HepG2 (cell line): Measurements from ENCODE around the gene MLXIPL. TPM values are rescaled to one million over a fixed set of nuclear protein-coding genes. Genes with fewer than 3 reads are reported as not detected.
A peak's percentile ranks its signal among the peaks of the same experiment; 100 is the strongest.

Experiments used
- ATF7-NPFF ChIP-seq: sonication (generic); formaldehyde crosslinking; IDR thresholded peaks from 2 replicates; pipeline ENCODE4 v1.8.1; 2023; ENCODE audit warnings: mild to moderate bottlenecking, low read depth, missing genetic modification reagents, moderate library complexity
- CBX5 ChIP-seq: sonication (generic); formaldehyde crosslinking; IDR thresholded peaks from 2 replicates; pipeline ENCODE4 v1.4.0; 2020; ENCODE audit warnings: missing genetic modification reagents, borderline replicate concordance
- CCDC6 ChIP-seq: sonication (generic); formaldehyde crosslinking; IDR thresholded peaks from 2 replicates; pipeline ENCODE4 v1.8.1; 2022; ENCODE audit warnings: mild to moderate bottlenecking, missing genetic modification reagents, moderate library complexity
- DR1 ChIP-seq: sonication (generic); formaldehyde crosslinking; IDR thresholded peaks from 2 replicates; pipeline ENCODE4 v1.8.0; 2021; ENCODE audit warnings: mild to moderate bottlenecking, missing genetic modification reagents, inconsistent platforms
- ISL2 ChIP-seq: sonication (generic); formaldehyde crosslinking; IDR thresholded peaks from 2 replicates; pipeline ENCODE4 v1.5.0; 2020; ENCODE audit warnings: missing genetic modification reagents
- KAT8 ChIP-seq: IDR thresholded peaks from 2 replicates; pipeline ENCODE4 v1.6.1; 2016; ENCODE audit warnings: missing genetic modification reagents, missing compliant biosample characterization
- KDM5B ChIP-seq: sonication (generic); formaldehyde crosslinking; IDR thresholded peaks from 2 replicates; pipeline ENCODE4 v1.4.0; 2020; ENCODE audit warnings: missing genetic modification reagents, mild to moderate bottlenecking, borderline replicate concordance
- KLF16 ChIP-seq, 2 experiments: sonication (generic) in 1 of 2; formaldehyde crosslinking in 1 of 2; IDR thresholded peaks; 2 replicates each; pipeline versions ENCODE4 v1.6.1 to v1.8.0; 2016 to 2023; ENCODE audit warnings: missing genetic modification reagents in 2 of 2, missing compliant biosample characterization in 1 of 2
- KLF9 ChIP-seq: IDR thresholded peaks from 2 replicates; pipeline ENCODE4 v1.6.1; 2016; ENCODE audit warnings: low read depth
- MED1 ChIP-seq: sonication (generic); formaldehyde crosslinking; IDR thresholded peaks from 2 replicates; pipeline ENCODE4 v1.4.0; 2020; ENCODE audit warnings: missing genetic modification reagents
- PHF8 ChIP-seq: sonication (generic); formaldehyde crosslinking; IDR thresholded peaks from 2 replicates; pipeline ENCODE4 v1.5.0; 2020; ENCODE audit warnings: missing genetic modification reagents
- TBX2 ChIP-seq: sonication (generic); formaldehyde crosslinking; IDR thresholded peaks from 2 replicates; pipeline ENCODE4 v1.5.0; 2020; ENCODE audit warnings: missing genetic modification reagents, mild to moderate bottlenecking, borderline replicate concordance
- ZFAT ChIP-seq: sonication (generic); formaldehyde crosslinking; conservative IDR thresholded peaks from 2 replicates; pipeline ENCODE4 v1.8.1; 2023; ENCODE audit warnings: missing genetic modification reagents, inconsistent platforms
- ZFY ChIP-seq: sonication (generic); formaldehyde crosslinking; IDR thresholded peaks from 2 replicates; pipeline ENCODE4 v1.4.0; 2020; ENCODE audit warnings: missing genetic modification reagents
- ZMAT3 ChIP-seq: sonication (generic); formaldehyde crosslinking; conservative IDR thresholded peaks from 2 replicates; pipeline ENCODE4 v1.7.0; 2021; ENCODE audit warnings: missing genetic modification reagents
- ZNF335 ChIP-seq: sonication (generic); formaldehyde crosslinking; IDR thresholded peaks from 2 replicates; pipeline ENCODE4 v1.4.0; 2020; ENCODE audit warnings: missing genetic modification reagents
- ZNF34 ChIP-seq: sonication (generic); formaldehyde crosslinking; IDR thresholded peaks from 2 replicates; pipeline ENCODE4 v1.4.0; 2020; ENCODE audit warnings: mild to moderate bottlenecking, missing genetic modification reagents, borderline replicate concordance
- ZNF597 ChIP-seq: sonication (generic); formaldehyde crosslinking; IDR thresholded peaks from 2 replicates; pipeline ENCODE4 v1.5.0; 2020; ENCODE audit warnings: missing genetic modification reagents
- ZNF768 ChIP-seq: sonication (generic); formaldehyde crosslinking; IDR thresholded peaks from 2 replicates; pipeline ENCODE4 v1.4.0; 2020; ENCODE audit warnings: missing genetic modification reagents
- polyA plus RNA-seq, 8 experiments: library from polyadenylated mRNA; depleted of rRNA in 3 of 8; stranded (reverse) in 7 of 8; unstranded in 1 of 8; fragments of >200 nt; fragmentation: Illumina TruSeq in 4 of 8; extraction: Trizol in 4 of 8; gene quantifications; 2 replicates each; pipeline versions ENCODE4 v1.2.1 to v1.2.3, GENCODE V29; 2011 to 2016; ENCODE audit warnings: low read depth in 4 of 8, missing spikeins in 1 of 8, mixed read lengths in 1 of 8; ENCODE audit not compliant: insufficient read depth in 1 of 8
- total RNA-seq, 5 experiments: library from RNA; depleted of rRNA; stranded (reverse); fragments of >200 nt; fragmentation: Illumina TruSeq; extraction: Trizol; gene quantifications; 2 replicates each; pipeline ENCODE4 v1.2.3, GENCODE V29; 2016; ENCODE audit warnings: low read depth in 1 of 5
- TF ChIP-seq, protein P1 (sequence below): sonication (generic); formaldehyde crosslinking; IDR thresholded peaks from 2 replicates; pipeline ENCODE4 v1.8.1; 2022; ENCODE audit warnings: mild to moderate bottlenecking, missing genetic modification reagents
- TF ChIP-seq, protein P2 (sequence below): sonication (generic); formaldehyde crosslinking; IDR thresholded peaks from 2 replicates; pipeline ENCODE4 v1.8.0; 2022; ENCODE audit warnings: missing genetic modification reagents, mild to moderate bottlenecking, borderline replicate concordance
- TF ChIP-seq, protein P3 (sequence below): sonication (generic); formaldehyde crosslinking; IDR thresholded peaks from 2 replicates; pipeline ENCODE4 v1.4.0; 2020; ENCODE audit warnings: missing genetic modification reagents, borderline replicate concordance
- TF ChIP-seq, protein P4 (sequence below): sonication (generic); formaldehyde crosslinking; IDR thresholded peaks from 2 replicates; pipeline ENCODE4 v1.9.0; 2022; ENCODE audit warnings: missing genetic modification reagents, mild to moderate bottlenecking, borderline replicate concordance

The MLXIPL gene
- total and polyA plus RNA-seq, 2 of the 13 experiments (the other 11 are each of a cell fraction or from before 2014, with no cell fraction given) = 51.6 to 60.1 TPM

DNA sequence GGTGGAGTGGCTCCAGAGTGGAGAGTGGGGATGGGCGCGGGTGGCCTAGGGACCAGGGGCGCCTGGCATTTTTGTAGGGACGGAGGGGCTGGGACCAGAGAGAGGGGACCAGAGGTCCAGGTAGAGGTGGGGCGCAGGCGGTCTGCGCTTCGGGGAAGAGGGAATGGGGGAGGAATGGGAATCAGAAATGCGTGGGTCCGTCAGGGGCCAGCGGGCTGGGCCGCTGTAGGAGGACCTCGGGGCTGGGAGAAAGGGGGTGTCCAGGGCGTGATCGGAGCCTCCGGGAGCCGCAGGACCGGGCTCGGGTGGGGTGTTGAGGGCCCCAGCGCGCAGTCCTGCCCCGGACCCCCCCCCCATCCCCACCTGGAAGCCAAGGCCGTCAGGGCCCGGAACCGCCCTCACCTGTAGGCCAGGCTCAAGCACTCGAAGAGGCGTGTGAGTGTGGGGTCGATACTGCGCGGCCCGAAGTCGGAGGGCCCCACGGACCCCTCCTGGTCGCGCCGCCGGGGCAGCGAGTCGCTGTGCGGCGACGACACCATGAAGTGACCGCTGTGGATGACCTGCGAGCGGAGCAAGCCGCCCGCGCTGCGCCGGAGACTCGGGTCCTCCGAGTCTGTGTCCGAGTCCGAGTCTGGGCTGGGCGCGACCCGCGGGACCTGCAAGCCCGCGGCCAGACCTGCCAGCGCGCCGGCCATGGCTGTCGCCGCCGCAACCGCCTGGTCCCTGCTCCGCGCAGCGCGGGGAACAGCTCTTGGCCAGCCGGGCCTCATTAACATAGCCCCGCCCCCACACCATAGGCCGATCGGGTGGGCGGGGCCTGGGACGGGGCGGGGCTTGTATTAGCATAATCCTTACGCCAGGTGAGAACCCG is at the start of gene MLXIPL (continued):
- TF ChIP-seq CCDC6 (CRISPR knock-in tag) (peak; percentile 79), ATF7-NPFF (CRISPR knock-in tag) (peak; percentile 94), DR1 (CRISPR knock-in tag) (peak; percentile 96), MED1 (peak; percentile 58; the same call in 1 of the 2 replicates), ZFY (peak; percentile 76), ZFAT (CRISPR knock-in tag) (0 out of 2 replicates have a peak, but pooled peaks have one; percentile 21), ZNF597 (CRISPR knock-in tag) (0 out of 2 replicates have a peak, but pooled peaks have one; percentile 48), ISL2 (CRISPR knock-in tag) (peak; percentile 66), ZMAT3 (CRISPR knock-in tag) (0 out of 2 replicates have a peak, but pooled peaks have one; percentile 29), KDM5B (CRISPR knock-in tag) (peak; percentile 60; the same call in 1 of the 2 replicates), CBX5 (0 out of 2 replicates have a peak, but pooled peaks have one; percentile 13), KLF9 (CRISPR knock-in tag) (no peak), PHF8 (CRISPR knock-in tag) (peak; percentile 77; the same call in 1 of the 2 replicates), KLF16 (CRISPR knock-in tag; IDR thresholded peaks at IDR 0.05) (peak in 1 of 2 experiments; percentile 77; a peak in 2 of 4 replicates), ZNF335 (CRISPR knock-in tag) (no peak), ZNF768 (CRISPR knock-in tag) (peak; percentile 71), TBX2 (peak; percentile 63), KAT8 (CRISPR knock-in tag) (peak; percentile 31; the same call in 1 of the 2 replicates), ZNF34 (no peak; the same call in 1 of the 2 replicates)
- TF ChIP-seq, protein P1, sequence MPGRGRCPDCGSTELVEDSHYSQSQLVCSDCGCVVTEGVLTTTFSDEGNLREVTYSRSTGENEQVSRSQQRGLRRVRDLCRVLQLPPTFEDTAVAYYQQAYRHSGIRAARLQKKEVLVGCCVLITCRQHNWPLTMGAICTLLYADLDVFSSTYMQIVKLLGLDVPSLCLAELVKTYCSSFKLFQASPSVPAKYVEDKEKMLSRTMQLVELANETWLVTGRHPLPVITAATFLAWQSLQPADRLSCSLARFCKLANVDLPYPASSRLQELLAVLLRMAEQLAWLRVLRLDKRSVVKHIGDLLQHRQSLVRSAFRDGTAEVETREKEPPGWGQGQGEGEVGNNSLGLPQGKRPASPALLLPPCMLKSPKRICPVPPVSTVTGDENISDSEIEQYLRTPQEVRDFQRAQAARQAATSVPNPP (CRISPR knock-in tag) = peak; percentile 55; the same call in 1 of the 2 replicates
- TF ChIP-seq, protein P2, sequence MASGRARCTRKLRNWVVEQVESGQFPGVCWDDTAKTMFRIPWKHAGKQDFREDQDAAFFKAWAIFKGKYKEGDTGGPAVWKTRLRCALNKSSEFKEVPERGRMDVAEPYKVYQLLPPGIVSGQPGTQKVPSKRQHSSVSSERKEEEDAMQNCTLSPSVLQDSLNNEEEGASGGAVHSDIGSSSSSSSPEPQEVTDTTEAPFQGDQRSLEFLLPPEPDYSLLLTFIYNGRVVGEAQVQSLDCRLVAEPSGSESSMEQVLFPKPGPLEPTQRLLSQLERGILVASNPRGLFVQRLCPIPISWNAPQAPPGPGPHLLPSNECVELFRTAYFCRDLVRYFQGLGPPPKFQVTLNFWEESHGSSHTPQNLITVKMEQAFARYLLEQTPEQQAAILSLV (CRISPR knock-in tag) = peak; percentile 50; the same call in 1 of the 2 replicates
- TF ChIP-seq, protein P3, sequence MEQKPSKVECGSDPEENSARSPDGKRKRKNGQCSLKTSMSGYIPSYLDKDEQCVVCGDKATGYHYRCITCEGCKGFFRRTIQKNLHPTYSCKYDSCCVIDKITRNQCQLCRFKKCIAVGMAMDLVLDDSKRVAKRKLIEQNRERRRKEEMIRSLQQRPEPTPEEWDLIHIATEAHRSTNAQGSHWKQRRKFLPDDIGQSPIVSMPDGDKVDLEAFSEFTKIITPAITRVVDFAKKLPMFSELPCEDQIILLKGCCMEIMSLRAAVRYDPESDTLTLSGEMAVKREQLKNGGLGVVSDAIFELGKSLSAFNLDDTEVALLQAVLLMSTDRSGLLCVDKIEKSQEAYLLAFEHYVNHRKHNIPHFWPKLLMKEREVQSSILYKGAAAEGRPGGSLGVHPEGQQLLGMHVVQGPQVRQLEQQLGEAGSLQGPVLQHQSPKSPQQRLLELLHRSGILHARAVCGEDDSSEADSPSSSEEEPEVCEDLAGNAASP (CRISPR knock-in tag) = peak; percentile 58
- TF ChIP-seq, protein P4, sequence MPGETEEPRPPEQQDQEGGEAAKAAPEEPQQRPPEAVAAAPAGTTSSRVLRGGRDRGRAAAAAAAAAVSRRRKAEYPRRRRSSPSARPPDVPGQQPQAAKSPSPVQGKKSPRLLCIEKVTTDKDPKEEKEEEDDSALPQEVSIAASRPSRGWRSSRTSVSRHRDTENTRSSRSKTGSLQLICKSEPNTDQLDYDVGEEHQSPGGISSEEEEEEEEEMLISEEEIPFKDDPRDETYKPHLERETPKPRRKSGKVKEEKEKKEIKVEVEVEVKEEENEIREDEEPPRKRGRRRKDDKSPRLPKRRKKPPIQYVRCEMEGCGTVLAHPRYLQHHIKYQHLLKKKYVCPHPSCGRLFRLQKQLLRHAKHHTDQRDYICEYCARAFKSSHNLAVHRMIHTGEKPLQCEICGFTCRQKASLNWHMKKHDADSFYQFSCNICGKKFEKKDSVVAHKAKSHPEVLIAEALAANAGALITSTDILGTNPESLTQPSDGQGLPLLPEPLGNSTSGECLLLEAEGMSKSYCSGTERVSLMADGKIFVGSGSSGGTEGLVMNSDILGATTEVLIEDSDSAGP (CRISPR knock-in tag) = 0 out of 2 replicates have a peak, but pooled peaks have one; percentile 45
